Cardiac septum (tissue), 1 donor: ENCODE measurements around the gene CYGB. TPM values are rescaled to one million over a fixed set of nuclear protein-coding genes. Genes with fewer than 3 reads are reported as not detected.
"Not testable (repeated sequence)": the region's sequence is repeated elsewhere in the genome, so short reads cannot be mapped to it uniquely, and the experiment has no call there.

Experiments
- DNase-seq: peaks from one replicate; pipeline ENCODE4 v3.0.0-alpha.2; 2020; ENCODE audit warnings: low spot score
- intact Hi-C: fragments of 100-400 bp; cut with DNase I; formaldehyde crosslinking; loops from one replicate; pipeline ENCODE4 v1.14.0; 2022
- total RNA-seq: library from RNA; stranded (reverse); fragmentation: NEBNext Ultra II Directional; extraction: Animal tissue kit (Norgen Biotek cat#: 25700); gene quantifications from one replicate; pipeline ENCODE4 v1.2.1, GENCODE V29; 2021
- donor health status: DM: no; HTN: no; CAD: no.

The CYGB gene
- total RNA-seq, 1 donor from 2014 or later: 17.6 TPM

DNA sequence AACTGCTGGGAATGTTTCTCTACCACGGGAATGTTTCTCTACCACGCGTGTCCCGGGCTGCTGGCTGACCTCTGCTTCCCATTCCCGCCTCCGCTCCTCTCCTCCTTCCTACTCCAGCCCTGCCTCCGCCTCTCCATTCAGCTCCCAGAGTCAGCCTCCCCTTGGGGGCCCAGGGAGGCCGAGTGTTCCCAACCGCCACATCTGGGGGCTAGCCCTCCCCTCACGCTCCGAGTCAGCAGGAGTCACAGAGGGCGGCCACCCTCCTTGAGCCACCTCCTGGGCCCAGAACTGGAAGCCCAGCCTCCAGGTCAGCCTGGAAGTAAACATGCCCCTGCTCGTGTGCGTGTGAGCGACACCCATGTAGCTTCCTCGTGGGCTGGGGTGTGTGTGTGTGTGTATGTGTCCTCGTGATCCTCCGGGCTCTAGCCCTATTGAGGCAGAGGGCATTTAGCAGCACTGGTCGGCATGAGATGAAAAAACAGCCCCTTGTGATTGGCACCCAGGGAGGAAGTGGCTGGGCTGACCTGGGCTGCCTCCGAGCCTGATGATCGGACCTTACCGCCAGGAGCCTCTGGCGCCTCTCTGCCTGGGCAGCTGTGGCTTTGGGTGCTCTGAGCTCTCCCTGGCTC lies 7.3 kb downstream of the CYGB start:
- intact Hi-C loops: no loop called here
- DNase-seq: no peak

GRCh38 chr17:76529224-76530094 lies 8.1 kb downstream of the CYGB start:
- peak; percentile 88 for DNase-seq
- intact Hi-C loops: loop anchor here (1.0 to 5.0 kb wide), 2 partner anchors 14 to 188 kb away; no protein-coding TSS in a partner anchor

DNA sequence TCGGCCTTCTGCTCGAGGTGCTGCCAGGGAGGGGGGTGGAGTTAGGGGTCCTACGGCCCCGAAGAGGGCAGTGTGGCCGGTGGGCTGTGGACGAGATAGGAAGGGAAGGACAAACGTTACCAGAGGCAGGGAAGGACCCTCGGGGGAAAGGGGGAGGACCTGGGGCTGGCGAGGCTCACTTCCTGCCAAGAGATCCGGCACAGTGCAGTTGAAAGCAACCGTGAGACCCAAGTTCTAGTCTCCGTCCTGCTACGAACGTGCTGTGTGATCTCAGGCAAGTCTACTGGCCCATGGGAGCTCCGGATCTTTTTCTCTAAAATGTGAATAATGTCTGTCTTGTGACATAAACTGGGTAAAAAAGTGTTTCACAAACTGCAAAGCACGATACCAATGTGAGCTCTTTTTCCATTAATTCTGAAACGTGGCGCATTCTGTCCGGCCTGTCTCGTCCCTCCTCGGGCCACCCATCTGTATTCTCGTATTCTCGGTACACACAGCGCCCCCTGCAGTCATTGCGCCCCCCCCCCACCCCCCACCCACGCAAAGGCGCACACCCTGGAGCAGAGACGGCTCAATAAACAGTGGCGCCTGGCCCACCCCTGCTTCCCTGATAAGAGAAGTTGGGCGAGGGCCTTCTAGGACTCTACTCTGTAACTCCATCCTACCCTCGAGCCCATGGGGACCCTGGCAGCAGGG lies 8.8 kb downstream of the CYGB start:
- intact Hi-C loops: loop anchor here (1.0 to 5.0 kb wide), 2 partner anchors 13 to 189 kb away; no protein-coding TSS in a partner anchor
- DNase-seq: peak; percentile 73

GRCh38 chr17:76528156-76528527 lies 9.4 kb downstream of the CYGB start:
- DNase-seq: no peak
- intact Hi-C loops: loop anchor here (5.0 kb wide), 1 partner anchor 189 kb away; no protein-coding TSS in a partner anchor

DNA sequence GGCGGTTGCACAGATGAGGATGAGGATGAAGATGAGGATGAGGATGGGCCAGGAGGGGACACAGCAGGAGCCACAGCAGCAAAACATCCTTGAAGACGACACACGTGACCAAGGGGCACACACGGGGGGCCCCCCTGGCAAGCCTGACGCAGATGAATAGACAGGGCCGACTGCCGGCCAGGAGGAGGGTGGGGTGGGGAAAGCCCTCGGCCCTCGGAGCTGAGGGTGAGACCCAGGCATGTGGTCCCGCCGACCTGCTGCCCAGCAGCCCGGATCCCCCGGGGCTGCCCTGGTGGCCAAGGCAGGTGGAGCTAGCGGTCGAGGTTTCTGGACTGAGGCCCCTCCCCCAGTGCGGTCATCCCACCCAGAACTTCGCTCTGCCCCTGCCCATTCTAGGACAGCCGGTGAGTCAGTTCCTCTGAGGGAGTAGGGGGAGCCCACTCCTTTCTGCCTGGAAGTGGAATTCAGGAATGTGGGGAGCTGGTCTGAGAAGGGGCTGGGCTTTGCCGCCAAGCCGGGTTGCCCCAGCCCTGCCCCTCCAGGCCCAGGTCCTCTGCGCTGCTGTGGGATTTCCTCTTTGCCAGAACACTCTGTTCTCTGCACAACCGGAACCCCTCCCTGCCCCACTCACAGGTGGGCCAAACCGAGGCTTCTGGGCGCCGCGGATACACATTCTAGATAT lies 9.9 kb downstream of the CYGB start:
- intact Hi-C loops: loop anchor here (5.0 kb wide), 1 partner anchor 190 kb away; no protein-coding TSS in a partner anchor
- no peak for DNase-seq

- DNase-seq: peak; percentile 67
- intact Hi-C loops: loop anchor here (5.0 kb wide), 1 partner anchor 190 kb away; no protein-coding TSS in a partner anchor
Measured at GRCh38 chr17:76527016-76527415, 10.5 kb downstream of the CYGB start.

DNA sequence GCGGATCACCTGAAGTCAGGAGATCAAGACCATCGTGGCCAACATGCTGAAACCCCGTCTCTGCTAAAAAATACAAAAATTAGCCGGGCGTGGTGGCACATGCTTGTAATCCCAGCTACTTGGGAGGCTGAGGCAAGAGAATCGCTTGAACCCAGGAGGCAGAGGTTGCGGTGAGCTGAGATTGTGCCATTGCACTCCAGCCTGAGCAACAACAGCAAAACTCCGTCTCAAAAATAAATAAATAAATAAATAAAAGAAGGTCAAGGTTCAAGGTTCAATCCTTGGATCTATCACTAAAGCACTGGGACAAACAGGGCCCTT lies 12.0 kb downstream of the CYGB start:
- not testable (repeated sequence) for DNase-seq
- intact Hi-C loops: loop anchor here (5.0 kb wide), 1 partner anchor 192 kb away; no protein-coding TSS in a partner anchor

DNA sequence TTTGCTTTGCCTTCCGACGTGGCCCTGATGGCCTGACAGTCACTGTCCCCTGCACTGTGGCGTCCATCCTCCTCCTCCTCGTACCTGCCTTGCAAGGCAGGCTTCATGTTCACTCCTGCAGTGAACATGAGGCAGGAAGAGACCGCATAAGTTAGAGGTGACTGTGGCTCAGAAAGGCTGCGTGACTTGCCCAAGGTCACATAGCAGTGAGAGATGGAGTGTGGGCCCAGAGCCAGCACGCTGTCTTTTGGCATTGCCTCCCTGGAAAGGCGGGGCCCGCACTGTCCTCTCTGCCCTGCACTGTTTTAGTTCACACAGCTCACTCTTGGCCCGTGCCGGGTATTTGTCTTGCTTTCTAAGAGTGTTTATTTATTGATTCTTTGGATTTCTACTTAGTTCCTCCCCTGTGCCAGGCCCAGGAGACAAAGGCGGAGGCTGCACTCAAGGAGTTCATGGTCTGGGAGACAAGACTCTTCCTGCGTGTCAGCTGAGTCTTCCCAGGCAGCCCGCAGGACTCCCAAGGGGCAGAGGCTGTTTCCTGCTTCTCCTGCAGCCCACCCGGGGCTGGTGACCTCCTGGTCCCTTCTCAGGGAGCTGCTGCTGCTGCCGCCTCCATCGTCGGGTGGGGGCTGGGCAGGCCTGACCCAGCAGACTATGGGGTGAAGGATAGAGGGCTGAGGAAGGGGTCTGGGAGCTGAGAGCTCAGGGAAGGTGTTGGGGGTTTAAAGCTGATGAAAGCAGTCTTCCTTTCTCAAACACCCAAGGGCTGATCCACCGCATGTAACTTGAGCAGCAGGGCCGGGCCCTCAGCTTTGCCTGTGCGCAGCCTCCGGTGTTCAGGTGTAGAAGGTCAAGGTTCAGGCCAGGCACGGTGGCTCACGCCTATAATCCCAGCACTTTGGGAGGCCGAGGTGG lies 12.7 kb downstream of the CYGB start:
- peak; percentile 77 for DNase-seq
- intact Hi-C loops: loop anchor here (5.0 kb wide), 2 partner anchors 62 to 192 kb away; partner anchors contain the start of gene ST6GALNAC2

DNA sequence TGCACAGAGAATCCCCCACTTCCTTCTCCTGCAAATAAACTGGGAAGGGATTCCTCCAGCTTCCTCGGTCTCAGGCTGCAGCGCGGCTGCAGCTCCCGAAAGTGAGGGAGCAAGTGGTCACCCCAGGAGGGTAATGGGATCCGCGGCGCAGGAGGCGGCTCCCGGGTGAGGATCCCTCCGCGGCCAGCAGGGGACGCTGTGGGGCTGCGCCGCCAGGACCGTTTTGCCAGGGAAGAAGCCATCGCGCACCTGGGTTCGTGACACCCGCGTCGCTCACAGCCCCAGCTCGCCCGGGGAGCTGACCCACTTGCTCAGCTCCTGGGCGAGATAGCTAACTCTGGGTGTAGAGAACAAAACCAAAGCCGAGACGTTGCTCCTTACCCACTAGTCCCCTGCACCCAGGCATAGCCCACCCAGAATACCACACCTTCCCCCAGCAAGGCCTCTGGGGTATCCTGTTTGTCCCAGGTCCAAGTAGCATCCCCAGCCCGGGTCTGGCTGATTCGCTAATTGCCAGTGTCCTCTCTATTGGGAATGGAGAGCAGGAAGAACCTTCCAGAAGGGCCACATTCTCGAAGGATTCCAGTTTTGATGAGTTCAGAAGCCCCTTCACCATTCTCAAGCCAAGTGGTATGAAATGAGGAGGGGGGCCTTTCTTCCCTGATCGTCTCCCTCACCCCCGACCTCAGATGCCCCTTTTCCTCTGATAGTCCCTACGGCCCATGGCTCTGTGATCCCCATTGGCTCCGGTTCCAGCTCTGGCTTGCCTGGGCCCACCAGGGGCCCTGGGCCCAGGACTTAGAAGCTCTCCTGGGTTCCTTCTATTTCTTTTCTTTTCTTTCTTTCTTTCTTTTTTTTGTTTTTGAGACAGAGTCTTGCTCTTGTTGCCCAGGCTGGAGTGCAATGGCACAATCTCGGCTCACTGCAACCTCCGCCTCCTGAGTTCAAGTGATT lies 14.1 kb downstream of the CYGB start:
- intact Hi-C loops: loop anchor here (1.0 to 5.0 kb wide), 3 partner anchors 24 to 101 kb away; partner anchors contain the start of gene ST6GALNAC2
- DNase-seq: peak; percentile 94

- DNase-seq: not testable (repeated sequence)
- intact Hi-C loops: loop anchor here (2.0 to 5.0 kb wide), 2 partner anchors 66 to 103 kb away; partner anchors contain the start of gene ST6GALNAC2
Measured at GRCh38 chr17:76521683-76522082, 15.8 kb downstream of the CYGB start.

GRCh38 chr17:76521262-76521661 lies 16.2 kb downstream of the CYGB start:
- no peak for DNase-seq
- intact Hi-C loops: loop anchor here (5.0 kb wide), 1 partner anchor 66 kb away; the partner anchor contains the start of gene ST6GALNAC2

- intact Hi-C loops: no loop called here
Measured at GRCh38 chr17:76519048-76519966, 18.2 kb downstream of the CYGB start.

DNA sequence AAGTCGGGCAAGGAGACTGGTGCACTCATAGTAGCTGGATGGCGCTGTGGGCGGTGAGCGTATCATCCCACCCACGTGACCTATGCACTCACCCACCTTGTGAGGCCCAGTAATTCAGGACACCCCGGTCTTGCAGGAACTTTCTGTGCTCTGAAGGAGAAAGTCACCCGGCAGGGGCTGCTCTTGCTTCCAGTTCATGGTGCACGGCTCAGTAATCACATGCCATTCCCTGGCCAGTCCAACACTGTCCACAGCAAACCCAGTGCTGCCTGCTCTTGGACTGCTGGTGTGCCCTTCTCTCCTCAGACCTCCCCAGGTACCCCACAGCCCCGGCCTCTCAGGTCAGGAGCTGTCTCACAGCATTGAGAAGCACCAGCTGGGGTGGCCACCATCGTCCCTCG lies 19.9 kb downstream of the CYGB start:
- no peak for DNase-seq
- intact Hi-C loops: no loop called here

More at GRCh38 chr17:76519048-76519966, 18.2 kb downstream of the CYGB start:
- no peak for DNase-seq

GRCh38 chr17:76515274-76515949 lies 22.1 kb downstream of the CYGB start:
- no peak for DNase-seq
- intact Hi-C loops: loop anchor here (1.0 kb wide), 1 partner anchor 14 kb away; no protein-coding TSS in a partner anchor

GRCh38 chr17:76514355-76514754 lies 23.2 kb downstream of the CYGB start:
- intact Hi-C loops, DNase-seq: not testable (repeated sequence)
